CD4-positive, alpha-beta T cell treated with Interleukin-15 for 4 hours (primary cell): ENCODE results near the gene FRAT1.
A peak's percentile ranks its signal among the peaks of the same experiment; 100 is the strongest.
"Not testable (repeated sequence)": the region's sequence is repeated elsewhere in the genome, so short reads cannot be mapped to it uniquely, and the experiment has no call there.

Source experiments
- DNase-seq: peaks from one replicate; pipeline ENCODE4 v3.0.0-alpha.2; 2020; ENCODE audit warnings: low spot score

The FRAT1 gene

GRCh38 chr10:97318772-97319651, at the start of gene FRAT1:
TSS of gene FRAT1 (plus strand) at chr10:97319271. CDS start at chr10:97319454, 183 bp downstream.
- peak; percentile 89 for DNase-seq

- no peak for DNase-seq
These were observed 48.4 kb upstream of the FRAT1 start for GRCh38 chr10:97270523-97271154.

- no peak for DNase-seq
These were observed 45.4 kb upstream of the FRAT1 start for GRCh38 chr10:97273700-97274099.

GRCh38 chr10:97274828-97275227, 44.2 kb upstream of the FRAT1 start:
- no peak for DNase-seq

GRCh38 chr10:97277551-97277950, 41.5 kb upstream of the FRAT1 start:
- DNase-seq = no peak

- DNase-seq = peak; percentile 46
These were observed 40.5 kb upstream of the FRAT1 start for GRCh38 chr10:97278491-97278989.

- no peak for DNase-seq
These were observed 39.8 kb upstream of the FRAT1 start for GRCh38 chr10:97279121-97279815.

GRCh38 chr10:97280783-97281182, 38.3 kb upstream of the FRAT1 start:
- DNase-seq = no peak

- DNase-seq = not testable (repeated sequence)
These were observed 29.0 kb upstream of the FRAT1 start for GRCh38 chr10:97290076-97290475.

GRCh38 chr10:97290576-97291356, 28.3 kb upstream of the FRAT1 start:
- DNase-seq = not testable (repeated sequence)

- DNase-seq = no peak
These were observed 27.5 kb upstream of the FRAT1 start for GRCh38 chr10:97291357-97292096.

GRCh38 chr10:97292097-97292861, 26.8 kb upstream of the FRAT1 start, which contains the start of gene ARHGAP19:
TSS of gene ARHGAP19 (minus strand) at chr10:97292637. CDS start at chr10:97292627, 10 bp downstream.
- DNase-seq = peak; percentile 96

GRCh38 chr10:97292862-97293198, 26.2 kb upstream of the FRAT1 start:
- no peak for DNase-seq

GRCh38 chr10:97297556-97298222, 21.4 kb upstream of the FRAT1 start:
- DNase-seq = no peak

- DNase-seq = no peak
These were observed 20.9 kb upstream of the FRAT1 start for GRCh38 chr10:97298223-97298571.

GRCh38 chr10:97300980-97301379, 18.1 kb upstream of the FRAT1 start:
- DNase-seq = no peak

- no peak for DNase-seq
These were observed 16.8 kb upstream of the FRAT1 start for GRCh38 chr10:97302088-97302791.

GRCh38 chr10:97307441-97307840, 11.6 kb upstream of the FRAT1 start:
- DNase-seq = no peak
